Spleen (tissue), 11 donors: ENCODE results near the gene USP34. TPM values are rescaled to one million over a fixed set of nuclear protein-coding genes. Genes with fewer than 3 reads are reported as not detected.

Source experiments
- DNase-seq: peaks from one replicate; pipeline ENCODE4 v3.0.0-alpha.2; 2020
- H3K27ac ChIP-seq, 8 donors: fragments of 200-600 bp; sonication (generic) in 7 of 8; 1 replicate in 4 of 8; 2 replicates in 4 of 8; pipeline versions ENCODE4 v1.5.0 to v1.8.0; 2016 to 2021; ENCODE audit warnings: inconsistent platforms in 4 of 8, mild to moderate bottlenecking in 4 of 8, moderate library complexity in 1 of 8
- H3K27me3 ChIP-seq, 7 donors: fragments of 200-600 bp; sonication (generic) in 6 of 7; replicated peaks in 1 of 7; 1 replicate in 4 of 7; 2 replicates in 3 of 7; pipeline versions ENCODE4 v1.5.0 to v1.8.0; 2016 to 2021; ENCODE audit warnings: inconsistent platforms in 3 of 7, mild to moderate bottlenecking in 1 of 7
- H3K36me3 ChIP-seq, 6 donors: fragments of 200-600 bp; sonication (generic) in 5 of 6; 1 replicate in 4 of 6; 2 replicates in 2 of 6; pipeline versions ENCODE4 v1.5.0 to v1.8.0; 2016 to 2021; ENCODE audit warnings: inconsistent platforms in 2 of 6
- H3K4me1 ChIP-seq, 6 donors: fragments of 200-600 bp; sonication (generic) in 5 of 6; 1 replicate in 3 of 6; 2 replicates in 3 of 6; pipeline versions ENCODE4 v1.5.0 to v1.8.0; 2016 to 2021; ENCODE audit warnings: inconsistent platforms in 3 of 6
- H3K4me3 ChIP-seq, 8 donors: fragments of 200-600 bp; sonication (generic) in 7 of 8; 1 replicate in 4 of 8; 2 replicates in 4 of 8; pipeline versions ENCODE4 v1.5.0 to v1.8.0; 2016 to 2021; ENCODE audit warnings: inconsistent platforms in 4 of 8, mild to moderate bottlenecking in 4 of 8, moderate library complexity in 2 of 8
- H3K9me3 ChIP-seq, 8 donors: fragments of 200-600 bp; sonication (generic) in 7 of 8; 1 replicate in 4 of 8; 2 replicates in 4 of 8; pipeline versions ENCODE4 v1.5.0 to v1.8.0; 2016 to 2021; ENCODE audit warnings: inconsistent platforms in 4 of 8
- CTCF ChIP-seq, 11 experiments: fragments of 200-600 bp in 7 of 11; fragments of 450-650 bp in 4 of 11; sonication (generic) in 4 of 11; IDR thresholded peaks in 8 of 11; conservative IDR thresholded peaks in 3 of 11; 1 replicate in 7 of 11; 2 replicates in 4 of 11; pipeline versions ENCODE4 v1.4.0 to v1.8.0; 2016 to 2021; ENCODE audit warnings: antibody characterized with exemption in 11 of 11, inconsistent platforms in 4 of 11, mild to moderate bottlenecking in 1 of 11
- POLR2A ChIP-seq, 3 donors: fragments of 450-650 bp; IDR thresholded peaks; one replicate each; pipeline ENCODE4 v1.5.1; 2017; ENCODE audit warnings: antibody characterized with exemption in 3 of 3, mild to moderate bottlenecking in 1 of 3
- POLR2AphosphoS5 ChIP-seq, 3 donors: sonication (generic); formaldehyde crosslinking; IDR thresholded peaks; one replicate each; pipeline ENCODE4 v1.5.1; 2017; ENCODE audit warnings: antibody characterized with exemption in 3 of 3
- WGBS, 5 donors: extraction: QIAGEN DNeasy Blood & Tissue Kit in 3 of 5; methylation state at CpG; one replicate each; pipeline versions ENCODE4 v1.1.5 to v1.1.7; 2013 to 2018; 5-methylcytosine and 5-hydroxymethylcytosine counted together
- intact Hi-C: fragments of 100-400 bp; cut with DNase I; formaldehyde crosslinking; loops from one replicate; pipeline ENCODE4 v1.15.0; 2023; ENCODE audit warnings: low total_unique reads
- polyA plus RNA-seq, 3 donors: library from polyadenylated mRNA; stranded (reverse); fragments of 200-250 nt; gene quantifications; one replicate each; pipeline ENCODE4 v1.2.1, GENCODE V29; 2013
- total RNA-seq, 7 donors: library from RNA; depleted of rRNA in 3 of 7; stranded (reverse); fragments of >200 nt in 3 of 7; fragmentation: NEBNext Ultra II Directional in 4 of 7; extraction: Animal tissue kit (Norgen Biotek cat#: 25700) in 4 of 7; gene quantifications; one replicate each; pipeline versions ENCODE4 v1.1.0 to v1.2.1, GENCODE V29; 2016 to 2021
- donor health status: healthy with polysubstance abuse.
- donor health status: DM: no; HTN: no; CAD: no; lungs with moderate emphysema.
- donor health status: DM: no; HTN: no; CAD: no.
- donor health status: Bipolar disorder and iron deficiency.
- donor health status: healthy.
- donor health status: DM: no; HTN: no; CAD: no.
- donor health status: DM: yes; HTN: yes; CAD: no.

USP34 gene
- total and polyA plus RNA-seq, 10 donors: 52.1 to 222 (median 142) TPM

GRCh38 chr2:61179701-61180639 is 290.9 kb downstream of the USP34 start:
- Histone ChIP-seq H3K9me3 (no peaks in the 10 kb centered on the region), H3K4me1 (peaks cover 26 to 79% (median 54%) of the 10 kb centered on the region in 6 donors), H3K27ac (peak overlapping the region in 5 of 8 donors; percentile 6 to 98 (median 22)), H3K36me3 (peaks cover 0 to 62% (median 47%) of the 10 kb centered on the region in 6 donors), H3K4me3 (peak overlapping the region in 2 of 8 donors; percentile 83 to 85), H3K27me3 (no peaks in the 10 kb centered on the region)
- TF ChIP-seq POLR2AphosphoS5 (IDR thresholded peaks at IDR 0.05): peak in 2 of 3 donors; percentile 5 to 8
- TF ChIP-seq POLR2A (IDR thresholded peaks at IDR 0.05): no peak
- WGBS, 5 donors: 72 to 80% (median 77%) methylated on average over 14 of the region's 14 CpGs
- intact Hi-C loops: no loop called here
- DNase-seq: no peak

DNA sequence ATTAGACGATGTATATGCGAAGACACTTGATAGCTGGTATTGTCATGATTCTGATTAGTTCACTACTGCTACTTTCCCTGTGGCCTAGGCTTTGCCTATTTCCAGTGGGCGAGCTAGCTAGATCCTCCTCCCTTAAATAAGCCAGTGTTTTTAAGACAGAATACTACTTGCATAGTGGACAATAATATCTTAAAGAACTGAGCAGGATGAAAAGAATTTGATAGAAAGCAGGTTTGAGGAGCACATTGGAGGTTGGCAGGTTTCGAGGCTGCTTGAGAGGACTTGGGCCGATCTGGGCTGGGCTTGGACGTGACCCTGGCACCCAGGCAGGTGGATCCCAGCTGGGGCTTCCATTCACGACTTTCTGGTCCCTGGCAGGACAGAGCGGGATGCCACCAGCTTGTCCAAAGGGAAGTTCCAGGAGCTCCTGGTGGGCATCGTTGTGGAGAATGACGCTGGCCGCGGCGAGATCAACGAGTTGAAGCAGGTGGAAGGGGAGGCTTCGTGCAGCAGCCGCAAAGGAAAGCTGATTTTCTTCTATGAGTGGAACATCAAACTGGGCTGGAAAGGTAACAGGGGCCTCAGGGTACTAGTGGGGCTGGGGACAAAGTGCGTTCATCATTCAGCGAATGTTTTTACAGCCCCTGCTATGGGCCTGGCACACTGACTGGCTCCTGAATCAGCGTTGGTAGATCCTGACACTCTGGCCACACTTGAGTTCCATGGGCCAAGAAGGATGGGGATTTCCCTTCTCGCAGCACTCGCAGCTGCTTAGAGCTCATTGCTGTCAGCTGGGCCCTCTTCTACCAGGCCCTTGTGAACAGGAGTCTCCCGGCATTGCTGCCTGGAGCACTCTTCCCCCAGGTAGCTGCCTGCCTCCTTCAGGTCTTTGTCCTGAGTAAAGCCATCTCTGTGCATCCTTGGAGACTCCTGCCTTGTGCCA is 292.0 kb downstream of the USP34 start:
- WGBS, 5 donors: 79 to 90% (median 87%) methylated on average over 21 to 22 of the region's 22 CpGs

DNA sequence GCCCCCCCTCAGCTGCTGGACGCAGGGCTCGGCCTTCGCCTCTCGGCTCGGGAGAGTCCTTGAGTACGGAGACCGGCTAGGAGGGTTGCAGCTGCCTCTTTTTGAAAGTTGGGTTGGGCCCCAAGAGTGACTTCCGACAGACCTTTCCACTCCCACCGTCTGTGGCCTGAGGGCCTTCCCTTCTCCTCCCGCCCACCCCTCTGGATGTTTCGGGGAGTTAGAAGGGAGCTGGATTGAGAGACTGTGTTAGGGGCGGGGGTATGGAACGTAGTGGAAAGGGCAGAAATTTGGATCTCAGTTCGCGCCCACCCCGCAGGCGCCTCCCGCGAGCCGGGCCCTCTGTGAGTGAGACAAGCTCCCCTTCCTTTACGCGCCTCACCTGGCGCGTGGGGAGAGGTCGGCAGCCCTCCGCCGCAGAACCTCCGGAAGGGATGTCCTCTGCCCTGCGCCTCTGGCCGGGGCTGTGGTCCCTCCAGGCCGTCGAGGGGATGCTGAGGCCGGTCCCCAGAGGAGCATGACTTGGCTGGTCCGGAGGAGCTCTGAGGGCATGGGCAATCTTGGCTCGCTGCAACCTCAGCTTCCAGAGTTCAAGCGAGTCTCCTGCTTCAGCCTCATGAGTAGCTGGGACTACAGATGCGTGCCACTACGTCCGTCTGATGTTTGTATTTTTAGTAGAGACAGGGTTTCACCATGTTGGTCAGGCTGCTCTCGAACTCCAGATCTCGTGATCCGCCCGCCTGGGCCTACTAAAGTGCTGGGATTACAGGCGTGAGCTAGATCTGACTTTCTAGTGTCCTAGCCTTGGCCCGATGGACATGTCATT is 292.9 kb downstream of the USP34 start:
- 12 to 17% (median 13%) methylated on average over 27 to 45 of the region's 45 CpGs for WGBS, 5 donors
- Histone ChIP-seq H3K27ac (peak overlapping the region; percentile 93 to 99 (median 99)), H3K36me3 (peaks cover 0 to 41% (median 29%) of the 10 kb centered on the region in 6 donors), H3K4me1 (peaks cover 26 to 60% (median 54%) of the 10 kb centered on the region in 6 donors), H3K4me3 (peak overlapping the region; percentile 61 to 85 (median 76)), H3K9me3 (no peaks in the 10 kb centered on the region), H3K27me3 (no peaks in the 10 kb centered on the region)
- peak in 1 of 3 donors; percentile 5 for TF ChIP-seq POLR2AphosphoS5 (IDR thresholded peaks at IDR 0.05)
- no peak for TF ChIP-seq CTCF (IDR thresholded peaks at IDR 0.05 in 8 of 11, conservative IDR thresholded peaks at IDR 0.05 in 3 of 11)
- peak; percentile 89 for DNase-seq
- intact Hi-C loops: no loop called here

More for the DNA sequence above, 292.0 kb downstream of the USP34 start:
- Histone ChIP-seq H3K9me3 (no peaks in the 10 kb centered on the region), H3K4me3 (peak overlapping the region in 4 of 8 donors; percentile 82 to 85 (median 82)), H3K27ac (peak overlapping the region; percentile 93 to 99 (median 99)), H3K27me3 (no peaks in the 10 kb centered on the region), H3K4me1 (peaks cover 26 to 69% (median 54%) of the 10 kb centered on the region in 6 donors), H3K36me3 (peaks cover 0 to 51% (median 39%) of the 10 kb centered on the region in 6 donors)
- peak; percentile 81 for DNase-seq
- intact Hi-C loops: no loop called here
- peak in 1 of 3 donors; percentile 5 for TF ChIP-seq POLR2AphosphoS5 (IDR thresholded peaks at IDR 0.05)
- TF ChIP-seq POLR2A (IDR thresholded peaks at IDR 0.05): no peak

GRCh38 chr2:61176755-61177726 is 293.8 kb downstream of the USP34 start:
- intact Hi-C loops: no loop called here

More at GRCh38 chr2:61176755-61177726, 293.8 kb downstream of the USP34 start:
- peaks cover 0 to 32% (median 21%) of the 10 kb centered on the region in 6 donors for H3K36me3 ChIP-seq
- DNase-seq: peak; percentile 99
- peak; percentile 16 to 91 (median 88) for TF ChIP-seq POLR2A (IDR thresholded peaks at IDR 0.05)
- TF ChIP-seq CTCF (IDR thresholded peaks at IDR 0.05 in 8 of 11, conservative IDR thresholded peaks at IDR 0.05 in 3 of 11): peak in 4 of 11 experiments; percentile 14 to 44 (median 37)
- peak; percentile 95 to 98 (median 98) for TF ChIP-seq POLR2AphosphoS5 (IDR thresholded peaks at IDR 0.05)
- H3K4me1 ChIP-seq: peaks cover 26 to 53% (median 50%) of the 10 kb centered on the region in 6 donors
- no peaks in the 10 kb centered on the region for H3K27me3 ChIP-seq
- H3K27ac ChIP-seq: peak overlapping the region; percentile 93 to 99 (median 99)
- no peaks in the 10 kb centered on the region for H3K9me3 ChIP-seq
- 0 to 1% (median 1%) methylated on average over 46 to 111 of the region's 111 CpGs for WGBS, 5 donors
- H3K4me3 ChIP-seq: peak overlapping the region; percentile 61 to 85 (median 76)
